Measurements from ENCODE around the gene SETD3. TPM values are rescaled to one million over a fixed set of nuclear protein-coding genes. Genes with fewer than 3 reads are reported as not detected.

The SETD3 gene
- total RNA-seq, 4 donors from 2014 or later = 61.8 to 78.3 (median 70.1) TPM

- no peak for ATAC-seq (ENCODE audit: low FRiP score)
- DNase-seq (ENCODE audit: low spot score) = no peak
Observed at GRCh38 chr14:99520571-99521081, 40.0 kb upstream of the SETD3 start.

GRCh38 chr14:99519931-99520421 is 39.3 kb upstream of the SETD3 start:
- no peak for ATAC-seq (ENCODE audit: low FRiP score)
- no peak for TF ChIP-seq CTCF (IDR thresholded peaks at IDR 0.05)
- no peak for DNase-seq (ENCODE audit: low spot score)

More at GRCh38 chr14:99520571-99521081, 40.0 kb upstream of the SETD3 start:
- no peak for TF ChIP-seq CTCF (IDR thresholded peaks at IDR 0.05)

DNA sequence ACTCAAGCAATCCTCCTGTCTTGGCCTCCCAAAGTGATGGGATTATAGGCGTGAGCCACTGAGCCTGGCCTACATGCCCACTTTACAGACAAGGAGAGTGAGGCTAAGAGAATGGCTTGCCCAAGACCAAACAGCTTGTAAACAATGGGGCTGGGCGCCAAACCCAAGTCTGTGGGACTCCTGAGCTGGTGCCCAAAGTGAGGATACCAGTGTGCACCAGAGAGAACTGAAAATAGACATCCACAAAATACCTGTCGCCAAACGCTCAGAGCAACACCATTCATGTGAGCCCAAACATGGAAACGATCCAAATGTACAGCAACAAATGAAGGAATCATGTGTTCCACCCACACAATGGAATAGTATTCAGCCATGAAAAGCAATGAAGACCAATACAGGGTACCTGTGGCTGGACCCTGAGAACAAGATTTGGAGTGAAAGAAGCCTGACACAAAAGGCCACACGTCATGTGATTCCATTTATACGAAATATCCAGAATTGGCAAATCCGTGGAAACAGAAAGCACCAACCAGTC is 38.8 kb upstream of the SETD3 start:
- no peak for TF ChIP-seq CTCF (IDR thresholded peaks at IDR 0.05)
- DNase-seq (ENCODE audit: low spot score) (no peak), ATAC-seq (ENCODE audit: low FRiP score) (no peak)

DNA sequence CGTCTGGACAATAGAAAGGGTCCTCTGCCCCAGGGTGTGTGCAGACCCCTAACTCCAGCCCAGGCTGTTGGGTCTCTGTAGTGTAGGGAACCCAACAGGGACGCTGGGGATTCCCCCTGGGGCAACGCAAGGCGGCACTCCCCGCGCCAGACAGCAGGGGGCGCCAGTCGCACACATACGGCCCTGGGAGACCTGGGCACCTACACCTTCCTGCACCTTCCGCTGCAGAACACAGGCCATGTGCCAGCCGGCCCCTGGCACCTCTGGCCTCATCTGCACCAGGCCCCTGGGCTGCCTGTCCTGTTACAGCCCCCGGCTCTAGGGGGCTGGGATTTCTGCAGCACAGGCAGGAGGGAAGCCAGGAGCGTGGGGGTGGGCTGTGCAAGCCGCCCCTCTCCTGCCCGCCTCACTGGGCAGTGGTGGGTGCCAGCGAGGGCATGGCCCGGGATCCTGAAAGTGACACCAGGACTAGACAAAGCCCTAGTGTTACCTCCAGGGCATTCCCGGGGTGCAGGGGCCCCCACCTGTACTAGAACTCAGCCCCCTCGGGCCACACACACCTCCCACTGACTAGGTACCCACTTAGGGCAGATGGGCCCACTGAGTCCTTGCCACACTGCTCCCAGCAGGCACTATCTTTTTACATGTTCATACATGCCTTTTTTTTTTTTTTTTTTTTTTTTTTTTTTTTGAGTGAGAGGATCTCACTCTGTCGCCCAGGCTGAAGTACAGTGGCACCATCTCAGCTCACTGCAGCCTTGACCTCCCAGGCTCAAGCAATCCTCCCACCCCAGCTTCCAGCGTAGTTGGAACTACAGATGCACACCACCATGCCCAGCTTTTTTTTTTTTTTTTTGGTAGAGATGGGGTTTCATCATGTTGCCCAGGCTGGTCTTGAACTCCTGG is 38.0 kb upstream of the SETD3 start:
- TF ChIP-seq CTCF (IDR thresholded peaks at IDR 0.05) = peak in 1 of 3 donors; percentile 88
- ATAC-seq (ENCODE audit: low FRiP score) = peak; percentile 46
- DNase-seq (ENCODE audit: low spot score) = peak; percentile 85

DNA sequence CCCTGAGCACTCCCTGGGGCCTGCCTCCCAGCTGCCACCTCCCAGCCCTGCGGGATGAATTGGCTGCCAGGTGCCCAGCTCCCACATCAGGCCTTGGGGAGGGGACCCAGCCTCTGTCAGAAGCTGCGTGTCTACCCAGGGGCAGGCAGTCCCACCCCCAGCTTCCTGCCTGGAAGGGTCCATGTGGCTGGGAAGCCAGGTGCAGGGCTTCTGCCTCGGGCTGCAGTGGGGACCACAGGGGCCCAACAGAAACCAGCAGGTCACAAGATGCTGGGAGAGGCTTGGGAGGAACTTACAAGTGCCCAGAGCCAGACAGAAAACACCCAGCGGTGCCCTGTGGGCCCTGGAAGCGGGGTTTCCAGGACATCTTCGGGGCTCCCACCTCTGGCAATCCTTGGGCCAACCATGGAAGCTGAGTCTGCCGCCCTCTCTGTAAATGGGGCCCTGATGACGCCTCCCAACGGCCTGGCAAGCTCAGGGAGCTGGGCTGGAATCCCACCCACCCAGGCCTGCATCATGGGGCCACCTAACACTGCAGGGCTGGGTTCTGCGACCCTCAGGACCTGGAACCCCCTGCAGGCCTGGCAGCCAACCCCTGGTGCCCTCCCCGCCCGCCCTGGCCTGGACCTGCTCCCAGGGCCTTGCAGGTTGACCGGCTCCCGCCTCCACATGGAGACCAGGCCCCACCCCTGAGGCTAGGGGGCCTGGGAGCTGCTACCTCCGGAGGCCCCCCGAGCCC is 37.2 kb upstream of the SETD3 start:
- ATAC-seq (ENCODE audit: low FRiP score) (no peak), DNase-seq (ENCODE audit: low spot score) (no peak)

More for the DNA sequence above, 37.2 kb upstream of the SETD3 start:
- TF ChIP-seq CTCF (IDR thresholded peaks at IDR 0.05) = no peak
